Activated CD4-positive, alpha-beta T cell treated with anti-CD3 and anti-CD28 coated beads for 1 hour (primary cell): ENCODE data around the gene TFAP2E.
A peak's percentile ranks its signal among the peaks of the same experiment; 100 is the strongest.

Experiments used
- DNase-seq: peaks from one replicate; pipeline ENCODE4 v3.0.0-alpha.2; 2020

The TFAP2E gene

DNA sequence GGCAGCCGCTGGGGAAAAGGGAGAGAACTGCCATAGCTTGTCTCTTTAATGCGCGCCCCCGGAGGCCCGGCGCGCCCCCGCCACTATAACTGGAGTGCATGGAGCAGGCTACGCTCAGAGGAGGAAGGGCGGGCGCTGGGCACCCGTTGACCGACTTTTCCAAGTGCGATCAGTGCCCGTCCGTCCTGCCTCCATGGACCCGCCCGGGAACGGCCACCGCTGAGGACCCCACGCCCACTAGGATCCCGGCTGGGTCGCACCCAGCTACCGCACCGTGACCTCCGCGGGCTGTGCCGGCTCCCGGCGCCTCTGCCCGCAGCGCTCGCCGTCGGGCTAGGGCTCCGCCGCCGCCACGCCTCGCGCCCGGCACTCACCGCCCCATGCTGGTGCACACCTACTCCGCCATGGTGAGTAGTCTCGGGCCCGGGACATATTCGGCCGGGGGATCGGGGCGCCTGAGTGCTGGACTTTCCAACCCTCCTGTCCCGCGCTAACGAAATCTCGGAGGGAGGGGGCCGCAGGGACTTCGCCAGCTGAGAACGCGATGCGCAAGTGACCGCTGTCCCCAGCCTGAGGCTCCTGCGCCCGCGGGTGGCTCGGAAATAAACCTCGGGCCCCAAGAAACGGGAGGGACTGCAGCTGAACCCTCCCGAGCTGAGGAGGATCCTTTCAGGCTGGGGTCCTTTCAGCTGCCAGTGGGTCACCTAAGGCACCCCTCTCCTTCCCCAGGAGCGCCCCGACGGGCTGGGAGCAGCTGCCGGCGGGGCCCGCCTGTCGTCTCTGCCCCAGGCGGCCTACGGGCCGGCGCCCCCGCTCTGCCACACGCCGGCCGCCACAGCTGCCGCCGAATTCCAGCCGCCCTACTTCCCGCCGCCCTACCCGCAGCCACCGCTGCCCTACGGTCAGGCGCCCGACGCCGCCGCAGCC is at the start of gene TFAP2E:
Gene TFAP2E, plus strand, starts transcription at position 117 of the 927 bp plus-strand sequence. Its CDS starts 264 bp downstream, at position 381.
- no peak for DNase-seq

DNA sequence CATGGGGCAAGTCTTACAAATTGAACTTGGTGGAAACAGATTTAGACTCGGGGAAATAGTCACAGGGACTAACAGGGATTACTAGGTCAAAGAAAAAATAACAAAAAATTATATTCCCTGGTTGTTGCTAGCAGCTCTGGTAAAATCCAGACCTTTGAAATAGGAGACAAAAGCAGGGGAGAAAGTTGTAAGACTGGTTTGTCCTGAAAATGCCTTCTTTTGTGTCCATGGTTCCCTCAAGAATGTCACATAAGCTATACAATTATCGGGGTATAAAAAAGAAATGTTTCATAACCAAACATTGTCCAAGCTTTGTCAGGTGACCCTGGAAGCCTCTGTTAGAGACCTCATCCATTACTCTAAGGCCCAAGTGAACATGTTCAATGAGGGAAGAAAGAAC is 49.0 kb upstream of the TFAP2E start:
- no peak for DNase-seq

DNA sequence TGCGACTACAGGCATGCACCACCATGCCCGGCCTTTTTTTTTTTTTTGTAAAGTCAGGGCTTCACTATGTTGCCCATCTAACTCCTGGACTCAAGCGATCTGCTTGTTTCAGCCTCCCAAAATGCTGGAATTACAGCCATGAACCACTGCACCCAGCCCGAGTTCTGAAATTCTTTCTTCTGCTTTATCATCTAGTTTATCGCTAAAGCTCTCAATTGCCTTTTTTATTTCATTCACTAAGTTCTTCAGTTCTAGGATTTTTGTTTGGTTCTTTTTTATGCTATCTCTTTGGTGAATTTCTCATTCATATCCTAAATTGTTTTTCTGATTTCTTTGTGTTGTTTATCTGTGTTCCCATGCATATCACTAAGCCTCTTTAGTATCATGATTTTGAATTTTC is 42.9 kb upstream of the TFAP2E start:
- DNase-seq: no peak

DNA sequence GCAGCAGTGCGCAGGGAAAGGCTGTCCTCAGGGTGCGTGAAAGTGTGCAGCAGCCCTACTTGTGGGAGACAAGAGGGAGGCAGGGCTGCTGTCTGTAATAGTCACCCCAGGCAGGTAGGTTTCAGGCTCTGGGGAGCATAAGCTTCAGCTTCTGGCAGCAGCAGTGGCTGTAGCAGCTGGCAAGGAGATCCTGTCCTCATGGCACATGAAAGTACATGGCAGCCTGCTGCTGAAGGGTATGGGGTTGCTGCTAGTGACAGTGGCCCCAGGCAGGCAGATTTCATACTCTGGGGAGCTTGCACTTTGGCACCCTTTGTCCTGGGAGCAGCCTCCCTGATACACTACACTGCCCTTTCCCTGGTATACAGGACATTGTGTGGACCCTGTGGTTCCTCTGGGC is 42.2 kb upstream of the TFAP2E start:
- no peak for DNase-seq

DNA sequence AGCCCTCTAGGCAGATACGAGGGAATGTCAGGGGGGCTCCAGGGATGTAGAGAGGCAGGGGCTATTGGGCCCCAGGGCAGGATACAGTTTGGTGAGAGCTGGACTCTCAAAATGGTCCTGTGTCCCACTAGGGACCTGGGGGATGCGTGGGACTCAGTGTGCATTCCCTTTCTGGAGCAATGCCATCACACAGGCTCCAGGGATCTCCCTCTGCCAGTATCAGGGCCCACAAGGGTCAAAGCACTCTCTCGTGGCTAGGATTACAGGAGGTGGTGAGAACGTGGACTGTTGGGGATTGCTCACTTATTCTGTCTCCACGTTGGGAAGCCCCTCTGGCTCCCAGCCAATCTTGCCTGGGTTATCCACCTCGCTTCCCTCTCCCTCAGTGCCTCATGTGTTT is 41.7 kb upstream of the TFAP2E start:
- no peak for DNase-seq

DNA sequence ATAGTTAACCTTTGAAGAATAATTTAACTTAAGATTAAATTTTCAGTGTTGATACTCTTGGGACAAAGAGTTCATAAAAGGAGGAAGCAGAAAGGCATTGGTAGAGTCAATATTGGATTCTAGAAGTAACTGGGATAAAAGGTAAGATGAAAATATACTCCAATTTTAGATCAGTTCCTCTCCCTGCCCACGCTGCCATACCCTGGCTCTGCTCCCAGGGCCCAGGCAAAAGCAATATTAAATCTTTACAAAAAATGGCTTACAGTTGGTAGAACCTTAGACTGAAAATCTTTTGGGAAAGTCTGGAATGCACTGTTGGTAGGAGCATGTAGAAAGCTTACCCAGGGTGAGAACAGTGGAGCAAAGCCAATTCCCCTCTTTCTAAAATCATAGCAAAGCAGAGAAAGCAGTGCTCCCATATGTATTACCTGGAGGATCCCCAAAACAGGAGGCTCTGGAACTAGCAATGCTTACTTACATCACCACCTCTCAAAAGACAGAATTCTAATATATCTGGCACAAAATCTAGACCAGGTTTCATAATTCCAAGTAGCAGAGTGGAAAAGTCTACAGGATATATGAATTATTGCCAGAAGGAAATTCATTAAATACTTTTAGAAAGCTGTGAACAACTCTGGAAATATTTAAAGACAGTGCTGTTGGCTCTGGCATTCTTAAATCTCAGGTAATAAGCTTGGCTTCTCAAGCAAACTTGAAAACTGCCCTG is 40.5 kb upstream of the TFAP2E start:
- DNase-seq: no peak

DNA sequence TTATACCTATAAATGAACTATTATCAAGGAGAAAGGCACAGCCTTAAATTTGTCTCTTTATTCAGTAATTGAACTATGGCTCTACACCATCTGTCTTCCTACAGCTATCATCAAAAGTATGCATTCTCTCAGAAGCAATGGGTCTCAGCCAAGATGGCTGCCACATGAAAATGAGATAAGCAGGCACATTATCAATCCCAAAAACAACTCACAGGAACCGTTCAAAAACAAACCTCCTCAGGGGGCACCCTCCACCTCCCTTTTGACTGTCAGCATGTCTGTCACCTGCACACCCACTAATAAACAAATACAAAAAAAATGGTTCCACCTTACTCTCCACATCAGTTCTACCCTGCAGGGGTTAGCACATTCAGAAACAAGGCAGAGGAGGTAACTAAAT is 39.5 kb upstream of the TFAP2E start:
- no peak for DNase-seq

DNA sequence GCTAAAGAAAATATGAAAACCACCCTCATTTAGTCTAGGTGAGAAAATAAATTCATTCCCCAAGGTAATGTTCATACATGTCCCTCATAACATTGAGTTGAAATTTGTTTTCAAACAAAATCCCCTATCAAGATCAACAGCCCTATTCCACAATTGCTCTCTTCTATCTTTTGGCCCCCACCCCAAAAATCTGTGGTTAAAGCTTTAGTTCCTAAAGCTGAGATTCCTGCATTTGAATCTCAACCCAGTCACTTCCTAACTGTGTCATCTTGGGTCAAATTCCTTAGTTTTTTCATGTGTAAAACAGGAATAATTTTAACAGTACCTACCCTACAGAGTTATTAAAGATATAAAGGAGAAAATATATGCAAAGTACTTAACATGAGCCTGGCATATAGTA is 37.9 kb upstream of the TFAP2E start:
- no peak for DNase-seq

DNA sequence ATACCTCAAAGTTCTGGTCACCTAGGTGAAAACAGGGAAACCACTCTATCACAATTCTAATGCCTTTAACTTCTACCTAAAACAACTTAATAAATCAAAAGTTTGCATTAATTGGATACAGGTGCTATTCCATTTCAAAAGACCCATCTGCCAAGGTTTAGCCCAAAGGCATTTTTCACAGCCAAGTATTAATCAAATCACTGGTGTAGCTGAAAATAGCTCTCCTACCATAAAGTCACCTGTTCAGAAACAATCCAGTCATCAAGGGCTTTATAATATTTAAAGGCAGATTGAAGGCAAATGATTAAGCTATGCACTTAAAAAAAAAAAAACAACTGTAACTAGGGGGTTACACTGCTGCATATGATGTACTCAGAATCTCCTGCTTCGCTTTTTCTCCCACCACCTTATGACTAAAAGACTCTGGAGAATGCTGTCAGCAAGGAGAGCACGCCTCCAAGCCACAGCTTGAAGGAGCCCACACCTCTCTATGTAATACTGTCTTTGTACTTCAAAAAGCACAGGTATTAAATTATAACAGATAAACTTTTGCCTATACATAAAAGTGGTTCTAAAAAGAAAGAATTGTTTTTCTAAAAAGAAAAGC is 36.5 kb upstream of the TFAP2E start:
- DNase-seq: no peak

DNA sequence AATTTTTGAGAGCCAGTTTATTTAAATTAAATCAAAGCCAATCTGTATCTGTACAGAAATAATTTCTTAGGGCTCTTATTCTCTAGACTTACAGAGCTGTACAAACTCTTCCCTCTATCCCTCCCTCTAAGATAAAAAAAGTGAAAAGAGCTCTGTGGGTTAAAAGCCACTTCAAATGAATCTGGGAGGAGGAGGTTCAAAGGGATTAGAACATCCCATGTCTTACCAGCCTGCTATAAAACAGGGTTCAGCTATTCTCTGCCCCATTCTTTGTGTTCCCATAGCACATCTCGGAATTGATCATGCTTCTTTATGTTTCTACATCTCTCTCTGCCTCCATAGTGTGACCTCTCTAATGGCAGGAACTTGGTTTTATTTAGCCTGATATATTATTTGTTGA is 35.3 kb upstream of the TFAP2E start:
- DNase-seq: no peak

DNA sequence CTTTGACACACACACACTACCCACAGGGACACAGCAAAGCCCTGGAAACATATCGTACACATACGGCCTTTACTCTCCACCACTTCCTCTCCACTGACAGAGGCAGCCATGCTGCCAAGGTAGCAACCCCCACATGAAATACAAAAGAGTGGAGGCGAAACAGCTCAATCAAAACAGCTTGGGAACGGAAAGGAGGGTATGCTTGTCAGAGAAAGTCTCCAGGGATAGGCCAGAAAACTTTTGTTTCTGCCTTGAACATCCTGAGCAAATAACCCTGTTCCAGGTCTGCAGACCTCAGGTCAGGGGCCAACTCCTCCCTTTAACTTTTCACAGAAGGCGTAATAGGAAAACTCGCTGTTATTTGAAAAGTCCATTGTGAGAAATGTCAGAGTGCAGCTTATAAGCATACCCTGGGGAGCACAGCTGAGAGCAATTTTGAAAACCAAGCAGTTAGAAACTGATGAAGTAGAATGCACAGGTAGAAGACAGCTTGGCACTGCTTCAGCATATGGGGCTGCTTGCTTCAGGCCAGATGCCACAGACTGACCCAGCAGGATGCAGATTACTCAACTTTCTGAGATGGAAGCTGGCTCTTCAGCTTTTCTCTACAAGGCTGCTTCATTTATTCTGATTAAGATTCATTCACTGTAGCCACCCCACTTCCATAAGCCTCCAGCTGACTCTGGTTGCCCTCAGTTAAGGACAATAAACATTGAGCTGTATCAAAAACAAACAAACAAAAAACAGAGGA is 33.9 kb upstream of the TFAP2E start:
- no peak for DNase-seq

DNA sequence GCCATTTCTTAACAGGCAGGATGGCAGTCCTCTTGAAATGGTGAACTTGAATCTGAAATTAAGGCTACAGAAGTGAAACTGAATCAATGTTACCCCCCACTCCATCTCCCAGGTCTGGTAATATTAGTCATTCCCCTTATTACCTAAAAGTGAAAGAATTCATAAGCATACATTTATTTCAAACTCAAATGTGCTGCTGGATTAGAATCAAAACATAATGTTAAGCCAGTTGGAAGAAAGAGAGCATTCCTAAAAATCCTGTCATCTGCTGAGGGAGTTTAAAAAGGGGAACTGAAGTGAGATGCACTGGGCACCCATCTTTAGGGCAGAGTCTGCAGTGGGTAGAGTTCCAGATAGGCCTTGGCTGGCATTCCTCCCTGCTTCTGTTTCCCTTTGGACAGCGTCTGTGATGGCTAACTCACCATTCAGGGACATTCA is 33.3 kb upstream of the TFAP2E start:
- DNase-seq: no peak

DNA sequence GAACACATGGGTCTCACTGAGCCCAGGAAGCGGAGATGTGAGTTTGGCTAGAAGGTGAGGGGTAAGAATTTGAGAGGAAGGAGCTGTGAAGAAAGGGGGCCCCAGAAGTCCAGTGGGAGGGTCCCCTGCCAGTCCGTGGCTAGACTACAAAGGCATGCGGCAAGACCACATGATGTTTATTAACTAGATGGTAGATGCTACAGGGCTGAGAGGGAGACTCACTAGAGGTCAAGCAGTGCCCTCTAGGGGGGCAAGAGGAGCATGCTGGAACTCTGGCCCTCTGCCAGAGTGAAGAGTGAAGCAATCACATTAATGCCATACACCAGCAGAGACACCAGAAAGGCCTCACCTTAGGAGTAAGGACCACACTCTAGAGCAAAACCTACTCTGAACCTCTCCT is 28.1 kb upstream of the TFAP2E start:
- peak; percentile 28 for DNase-seq

DNA sequence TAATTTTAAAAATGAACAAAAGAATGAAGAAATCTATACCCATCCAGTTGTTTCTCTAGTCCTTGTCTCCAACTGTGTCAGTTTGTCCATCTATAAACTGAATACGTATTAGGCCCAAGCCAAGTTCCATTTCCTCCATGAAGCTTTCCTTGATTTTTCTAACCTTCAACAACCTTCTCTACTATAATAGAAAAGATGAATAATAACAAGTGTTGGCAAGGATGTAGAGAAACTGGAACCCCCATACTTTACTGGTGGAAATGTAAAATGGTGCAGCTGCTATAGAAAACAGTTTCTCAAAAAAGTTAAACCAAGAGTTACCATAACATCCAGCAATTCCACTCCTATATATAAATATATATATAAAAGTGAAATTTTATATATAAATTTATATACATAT is 26.5 kb upstream of the TFAP2E start:
- DNase-seq: no peak

DNA sequence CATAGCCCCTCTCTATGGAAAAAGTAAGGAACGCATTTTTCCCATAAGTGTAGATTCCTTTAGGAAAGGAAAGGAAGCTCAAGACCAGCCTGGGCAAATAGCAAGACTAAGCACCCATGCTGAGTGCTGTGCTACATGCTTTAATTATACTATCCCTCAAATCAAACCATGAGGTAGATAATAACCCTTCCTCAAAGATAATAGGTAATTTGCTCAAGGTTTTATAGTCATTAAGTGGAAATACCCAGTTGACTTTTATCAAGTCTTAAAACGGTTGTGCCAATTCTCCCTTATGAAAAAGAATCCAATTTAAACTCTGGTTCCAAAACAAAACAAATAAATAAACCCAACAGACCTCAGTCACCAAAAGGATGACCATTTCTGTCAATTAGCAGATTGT is 19.3 kb upstream of the TFAP2E start:
- no peak for DNase-seq

DNA sequence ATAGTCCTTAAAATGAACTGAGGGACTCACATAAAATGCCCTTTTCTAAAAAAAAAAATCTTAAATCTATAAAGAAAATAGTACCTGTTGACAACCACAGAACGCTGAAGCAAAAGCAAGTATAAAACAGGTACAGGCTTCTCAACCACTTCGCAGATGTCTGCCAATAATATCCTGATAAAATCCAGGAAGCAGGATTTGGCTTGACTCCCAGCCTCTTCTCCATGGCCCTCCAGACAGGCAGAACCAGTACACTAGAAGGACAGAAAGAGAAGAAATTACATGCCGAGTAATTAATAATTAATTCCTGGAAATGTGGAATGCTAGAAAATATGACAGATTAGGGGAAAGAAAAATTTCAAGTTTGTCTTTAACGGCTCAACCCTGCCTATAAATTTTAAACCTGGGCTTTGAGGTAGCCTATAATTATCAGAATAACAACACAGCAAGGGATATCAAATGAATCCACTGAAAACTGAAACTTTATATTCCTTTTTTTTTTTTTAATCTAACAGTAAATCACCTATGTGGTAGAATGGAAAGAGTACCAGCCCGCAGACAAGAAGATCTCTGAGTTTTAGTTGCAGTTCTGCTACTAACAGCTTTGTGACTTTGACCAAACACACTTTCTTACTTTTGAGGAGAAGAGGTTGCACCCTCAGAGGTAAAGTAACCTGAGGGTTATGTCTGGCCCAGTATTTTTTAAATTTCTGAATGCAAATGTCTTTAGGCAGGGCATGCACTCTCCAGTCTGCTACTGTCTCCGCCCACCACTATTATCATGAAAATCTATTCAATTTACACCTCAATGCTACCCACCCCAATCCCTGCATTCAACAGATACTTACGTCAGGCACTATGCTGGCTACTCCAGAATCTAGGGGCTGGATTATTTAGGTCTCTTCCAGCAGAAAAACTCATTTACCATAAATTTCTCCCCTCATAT is 18.6 kb upstream of the TFAP2E start:
- DNase-seq: no peak

DNA sequence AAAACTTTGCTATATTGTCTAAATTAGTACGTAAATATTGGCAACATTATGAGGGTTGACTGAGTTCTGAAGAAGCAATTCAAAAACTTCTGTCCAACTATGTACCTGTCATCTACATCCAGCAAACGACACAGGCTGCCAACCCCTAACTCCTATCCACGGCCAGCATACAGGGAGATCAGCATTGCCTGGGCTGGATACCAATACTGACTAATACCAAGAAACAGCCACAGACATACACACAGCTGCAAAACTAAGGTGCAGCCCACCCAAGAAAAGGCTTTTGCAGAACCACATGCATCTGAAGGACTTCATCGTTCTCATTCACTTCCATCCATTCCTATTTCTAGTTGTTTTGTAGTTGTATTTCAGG is 17.9 kb upstream of the TFAP2E start:
- DNase-seq: no peak

DNA sequence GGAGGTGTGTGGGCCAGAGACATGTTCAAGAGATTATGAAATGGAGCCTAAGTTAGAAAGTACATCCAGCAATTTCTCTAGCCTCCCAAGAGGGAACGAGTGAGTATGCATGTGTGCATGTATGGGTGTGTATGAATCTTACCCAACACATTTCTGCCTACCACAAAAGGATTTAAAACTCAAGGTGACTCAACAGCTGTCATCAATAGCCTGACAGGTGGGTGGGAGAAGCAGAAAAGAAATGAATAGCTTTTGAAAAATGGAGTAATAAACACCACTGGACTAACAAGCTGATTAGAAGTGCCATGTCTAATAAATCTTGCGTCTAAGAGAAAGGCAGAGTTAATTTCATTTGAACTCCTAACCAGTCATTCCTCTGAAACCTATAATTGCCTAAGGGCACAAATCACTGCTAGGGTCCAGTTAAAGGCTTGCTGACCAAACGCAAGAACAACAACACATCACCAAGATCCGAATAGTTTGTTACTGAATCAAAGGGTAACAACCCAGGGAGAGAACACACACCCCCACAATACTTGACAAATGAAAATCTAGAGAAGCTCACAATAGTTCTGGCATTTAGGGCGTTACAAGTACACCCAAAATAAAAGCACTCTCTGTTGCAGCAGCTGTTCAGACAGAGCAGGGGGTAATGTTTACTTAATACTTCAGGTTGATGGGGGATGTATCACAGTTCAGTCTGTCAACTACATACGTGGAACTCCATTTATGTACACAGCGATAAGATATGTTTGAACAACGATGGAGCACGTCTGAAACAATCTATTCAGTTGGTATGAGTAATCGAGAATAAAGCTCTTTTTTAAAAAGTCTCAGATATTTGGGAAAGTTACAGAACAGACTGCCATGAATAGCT is 17.3 kb upstream of the TFAP2E start:
- DNase-seq: no peak

DNA sequence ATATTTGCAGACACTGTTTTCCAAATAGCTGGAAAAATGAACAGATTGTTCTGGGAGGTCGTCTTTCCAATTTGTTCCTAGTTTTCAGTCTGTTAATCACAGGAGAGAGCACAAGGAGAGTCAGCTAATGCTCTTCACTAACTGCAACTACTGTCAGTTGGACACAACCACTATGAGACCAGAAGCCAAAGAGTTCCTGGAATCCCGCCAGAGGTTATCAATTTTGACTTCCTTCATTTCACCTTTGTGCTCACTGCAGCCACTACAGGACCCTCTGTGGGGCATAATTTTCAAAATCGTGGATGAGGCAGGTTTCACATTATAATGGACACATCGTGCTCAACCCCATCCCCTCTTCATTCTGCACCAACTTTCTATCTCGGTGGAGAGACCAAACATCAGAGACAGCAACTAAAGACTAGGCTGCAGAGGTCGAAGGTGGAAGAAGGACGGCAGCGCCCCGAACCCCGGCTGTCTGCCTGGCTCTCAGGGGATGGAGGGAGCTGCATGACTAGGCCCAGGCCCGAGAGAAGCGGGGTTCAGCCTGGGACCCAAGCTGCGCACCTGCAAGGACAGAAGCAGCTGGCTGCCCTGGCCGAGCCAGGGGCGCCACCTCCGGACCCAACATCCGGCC is 16.5 kb upstream of the TFAP2E start:
- DNase-seq: no peak

DNA sequence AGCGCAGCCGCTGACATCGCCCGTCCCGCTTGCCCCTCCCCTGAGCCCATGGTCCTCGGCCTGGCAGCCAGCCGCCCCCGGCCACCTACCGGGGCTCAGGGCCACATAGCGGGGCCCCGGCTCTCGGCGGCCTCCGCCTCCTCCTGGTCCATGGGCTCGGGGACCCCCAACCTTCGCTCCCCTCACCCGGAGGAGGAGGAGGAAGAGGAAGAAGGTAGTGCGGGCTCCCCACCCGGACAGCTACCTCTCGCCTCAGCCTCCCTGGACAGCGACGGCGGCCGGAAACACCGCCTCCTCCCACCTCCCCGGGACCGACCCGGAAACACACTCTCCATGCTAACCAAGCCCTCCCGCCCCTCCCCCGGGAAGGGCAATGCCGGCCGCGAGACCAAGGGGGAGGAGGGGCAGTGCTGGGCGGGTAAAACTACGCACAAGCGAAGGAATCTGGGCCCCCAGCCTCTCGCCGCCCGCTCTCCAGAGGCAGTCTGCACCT is 15.9 kb upstream of the TFAP2E start, which contains the start of gene KIAA0319L:
Gene KIAA0319L, minus strand, starts transcription at position 286 of the 493 bp plus-strand sequence. CDS start 2,912 bp downstream, outside the sequence.
- DNase-seq: no peak
